Mesenchymal stem cell (in vitro differentiated cells and primary cell): ENCODE results near the gene GABARAPL1.

ENCODE experiments used
- DNase-seq: peaks from one replicate; pipeline ENCODE4 v3.0.0-alpha.2; 2013
- H2AFZ ChIP-seq: one replicate; pipeline ENCODE4 v1.6.1; 2013; ENCODE audit warnings: low read depth, mild to moderate bottlenecking, control low read depth, inconsistent platforms, low read length, moderate library complexity
- H2AK5ac ChIP-seq: 2 replicates; pipeline ENCODE4 v1.6.1; 2013; ENCODE audit warnings: low read length, moderate library complexity, mild to moderate bottlenecking, inconsistent platforms; ENCODE audit not compliant: severe bottlenecking
- H2BK120ac ChIP-seq: one replicate; pipeline ENCODE4 v1.6.1; 2013; ENCODE audit warnings: low read depth, mild to moderate bottlenecking, inconsistent platforms, low read length, moderate library complexity
- H2BK12ac ChIP-seq, 2 experiments: one replicate each; pipeline ENCODE4 v1.6.1; 2013; ENCODE audit warnings: inconsistent platforms in 2 of 2, low read length in 2 of 2, mild to moderate bottlenecking in 2 of 2, moderate library complexity in 2 of 2, control low read depth in 1 of 2
- H2BK15ac ChIP-seq: one replicate; pipeline ENCODE4 v1.6.1; 2013; ENCODE audit warnings: mild to moderate bottlenecking, low read depth, inconsistent platforms; ENCODE audit not compliant: poor library complexity, severe bottlenecking
- H2BK5ac ChIP-seq: 2 replicates; pipeline ENCODE4 v1.6.1; 2013; ENCODE audit warnings: low read depth, mild to moderate bottlenecking, low read length, control low read depth, inconsistent platforms; ENCODE audit not compliant: poor library complexity, severe bottlenecking
- H3K14ac ChIP-seq, 2 experiments: one replicate each; pipeline ENCODE4 v1.6.1; 2013; ENCODE audit warnings: inconsistent platforms in 2 of 2, low read length in 2 of 2, control low read depth in 1 of 2, mild to moderate bottlenecking in 1 of 2, moderate library complexity in 1 of 2
- H3K18ac ChIP-seq, 2 experiments: one replicate each; pipeline ENCODE4 v1.6.1; 2013; ENCODE audit warnings: inconsistent platforms in 2 of 2, low read length in 2 of 2, control low read depth in 1 of 2, low read depth in 1 of 2, mild to moderate bottlenecking in 1 of 2
- H3K23ac ChIP-seq, 2 experiments: one replicate each; pipeline ENCODE4 v1.6.1; 2013; ENCODE audit warnings: inconsistent platforms in 2 of 2, low read length in 2 of 2, mild to moderate bottlenecking in 2 of 2, moderate library complexity in 2 of 2, control low read depth in 1 of 2
- H3K27ac ChIP-seq: 2 replicates; pipeline ENCODE4 v1.5.1; 2013; ENCODE audit warnings: mild to moderate bottlenecking, moderate library complexity, low read length, control low read depth, inconsistent platforms; ENCODE audit not compliant: poor library complexity, severe bottlenecking
- H3K27me3 ChIP-seq, 2 experiments: 2 replicates each; pipeline versions ENCODE4 v1.6.1 to v1.7.0; 2013; ENCODE audit warnings: low read length in 2 of 2, mild to moderate bottlenecking in 2 of 2, moderate library complexity in 2 of 2, control low read depth in 1 of 2, inconsistent platforms in 1 of 2; ENCODE audit not compliant: control insufficient read depth in 1 of 2, insufficient read depth in 1 of 2
- H3K36me3 ChIP-seq, 2 experiments: 2 replicates each; pipeline versions ENCODE4 v1.6.1 to v1.7.0; 2013; ENCODE audit warnings: low read length in 2 of 2, control low read depth in 1 of 2, inconsistent platforms in 1 of 2, low read depth in 1 of 2, mild to moderate bottlenecking in 1 of 2; ENCODE audit not compliant: insufficient read depth in 2 of 2, control insufficient read depth in 1 of 2
- H3K4ac ChIP-seq, 2 experiments: one replicate each; pipeline ENCODE4 v1.6.1; 2013; ENCODE audit warnings: inconsistent platforms in 2 of 2, low read length in 2 of 2, mild to moderate bottlenecking in 2 of 2, moderate library complexity in 2 of 2, control low read depth in 1 of 2, low read depth in 1 of 2
- H3K4me1 ChIP-seq: 2 replicates; pipeline ENCODE4 v1.6.1; 2013; ENCODE audit warnings: low read depth, low read length, control low read depth; ENCODE audit not compliant: control insufficient read depth, insufficient read depth
- H3K4me2 ChIP-seq: 2 replicates; pipeline ENCODE4 v1.6.1; 2013; ENCODE audit warnings: low read length, mild to moderate bottlenecking, inconsistent platforms; ENCODE audit not compliant: poor library complexity, severe bottlenecking
- H3K4me3 ChIP-seq, 2 experiments: 2 replicates each; pipeline versions ENCODE4 v1.5.1 to v1.7.0; 2013; ENCODE audit warnings: low read length in 2 of 2, mild to moderate bottlenecking in 2 of 2, control low read depth in 1 of 2, low read depth in 1 of 2; ENCODE audit not compliant: insufficient read depth in 1 of 2
- H3K79me1 ChIP-seq: replicated peaks from 2 replicates; pipeline ENCODE4 v1.6.1; 2013; ENCODE audit warnings: mild to moderate bottlenecking, control low read depth, low read length, inconsistent platforms; ENCODE audit not compliant: poor library complexity, severe bottlenecking
- H3K9ac ChIP-seq: 2 replicates; pipeline ENCODE4 v1.7.0; 2013; ENCODE audit warnings: mild to moderate bottlenecking, low read length, moderate library complexity
- H3K9me3 ChIP-seq: 2 replicates; pipeline ENCODE4 v1.7.0; 2013; ENCODE audit warnings: mild to moderate bottlenecking, low read length; ENCODE audit not compliant: control insufficient read depth
- H4K8ac ChIP-seq: one replicate; pipeline ENCODE4 v1.6.1; 2013; ENCODE audit warnings: inconsistent platforms, mild to moderate bottlenecking, low read length, moderate library complexity
- H4K91ac ChIP-seq: one replicate; pipeline ENCODE4 v1.6.1; 2013; ENCODE audit warnings: mild to moderate bottlenecking, low read length, inconsistent platforms
- WGBS: methylation state at CpG from one replicate; pipeline ENCODE4 v1.1.7; 2013; ENCODE audit warnings: mixed read lengths; 5-methylcytosine and 5-hydroxymethylcytosine counted together

The GABARAPL1 gene

GRCh38 chr12:10213168-10214135, 775 bp downstream of the GABARAPL1 start:
- Histone ChIP-seq H2BK5ac (peak overlapping the region; percentile 83), H2BK12ac (peak overlapping the region in 1 of 2 experiments; percentile 81), H3K27me3 (no peaks in the 10 kb centered on the region), H4K91ac (peak overlapping the region; percentile 75), H3K18ac (peak overlapping the region; percentile 92 to 95), H2BK15ac (peak overlapping the region; percentile 98), H3K4ac (peak overlapping the region; percentile 57 to 97), H2AFZ (peak overlapping the region; percentile 85), H2AK5ac (peak overlapping the region; percentile 26), H3K36me3 (peaks cover 2 to 6% of the 10 kb centered on the region in 2 experiments), H4K8ac (peak overlapping the region; percentile 73), H3K9ac (peak overlapping the region; percentile 100), H3K14ac (peak overlapping the region in 1 of 2 experiments; percentile 91), H3K79me1 (peaks cover 3% of the 10 kb centered on the region), H3K4me3 (peak overlapping the region; percentile 96 to 97), H2BK120ac (peak overlapping the region; percentile 92), H3K4me2 (peak overlapping the region; percentile 70), H3K4me1 (peaks cover 5% of the 10 kb centered on the region), H3K9me3 (no peaks in the 10 kb centered on the region), H3K27ac (peak overlapping the region; percentile 98), H3K23ac (peak overlapping the region; percentile 15 to 65)
- DNase-seq, result peak; percentile 92
- under 1% methylated on average over 45 of the region's 47 CpGs for WGBS

DNA sequence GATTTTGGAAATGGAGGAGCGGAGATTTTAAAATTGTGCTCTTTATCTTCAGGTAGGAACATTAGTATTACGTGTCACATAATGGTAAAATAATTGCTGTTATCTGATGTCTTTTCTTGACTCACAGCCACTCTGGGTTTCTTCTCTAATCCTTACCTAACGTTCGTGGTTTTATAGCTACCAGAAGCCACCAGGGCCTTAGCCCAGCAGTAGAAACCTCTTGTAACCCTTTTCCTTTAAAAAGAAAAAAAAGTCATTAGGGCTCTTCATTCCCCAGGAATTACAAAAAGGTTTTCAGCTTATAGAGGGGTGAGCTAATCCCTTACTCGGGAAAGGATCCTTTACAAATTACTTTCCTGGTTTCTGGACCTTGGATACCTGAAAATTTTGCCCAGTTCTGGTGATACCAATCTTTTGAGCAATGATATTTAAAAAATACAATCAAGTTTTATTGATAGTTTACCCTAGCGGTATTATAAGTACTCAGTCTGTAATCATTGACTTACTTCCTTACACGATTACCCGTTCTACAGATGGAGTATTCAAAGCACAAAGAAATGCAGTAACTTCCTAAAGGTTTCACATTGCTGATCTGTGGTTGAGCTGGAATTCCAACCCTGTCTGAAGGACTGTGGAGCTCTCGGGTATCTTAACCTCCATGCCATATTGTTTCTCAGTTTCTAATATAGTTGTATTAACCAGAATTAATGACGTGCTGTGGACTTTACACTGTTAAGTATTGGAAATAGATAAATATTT, 1.6 kb downstream of the GABARAPL1 start:
- Histone ChIP-seq H3K4me3 (peak overlapping the region; percentile 96 to 97), H3K9ac (peak overlapping the region; percentile 100), H3K27me3 (no peaks in the 10 kb centered on the region), H4K91ac (no peak overlapping the region), H3K14ac (no peak overlapping the region), H3K79me1 (peaks cover 8% of the 10 kb centered on the region), H2BK15ac (no peak overlapping the region), H2AFZ (no peak overlapping the region), H2BK5ac (peak overlapping the region; percentile 92), H3K4me1 (peaks cover 5% of the 10 kb centered on the region), H3K4ac (no peak overlapping the region), H3K36me3 (peaks cover 9 to 14% of the 10 kb centered on the region in 2 experiments), H3K27ac (peak overlapping the region; percentile 98), H2AK5ac (peak overlapping the region; percentile 44), H3K9me3 (no peaks in the 10 kb centered on the region), H3K4me2 (peak overlapping the region; percentile 70), H2BK12ac (no peak overlapping the region), H3K23ac (no peak overlapping the region), H2BK120ac (no peak overlapping the region), H3K18ac (peak overlapping the region in 1 of 2 experiments; percentile 50), H4K8ac (no peak overlapping the region)
- DNase-seq, result peak; percentile 74
- WGBS, result 14% methylated on average over 4 of the region's 10 CpGs

GRCh38 chr12:10214895-10215267, 2.2 kb downstream of the GABARAPL1 start:
- Histone ChIP-seq H3K4me2 (peak overlapping the region; percentile 76), H2BK120ac (no peak overlapping the region), H3K79me1 (peaks cover 11% of the 10 kb centered on the region), H3K9me3 (no peaks in the 10 kb centered on the region), H3K27me3 (no peaks in the 10 kb centered on the region), H3K9ac (peak overlapping the region; percentile 100), H4K91ac (no peak overlapping the region), H3K27ac (peak overlapping the region; percentile 98), H3K4me1 (peaks cover 5% of the 10 kb centered on the region), H3K18ac (peak overlapping the region in 1 of 2 experiments; percentile 49), H2AK5ac (peak overlapping the region; percentile 89), H3K36me3 (peaks cover 11 to 19% of the 10 kb centered on the region in 2 experiments), H3K4me3 (peak overlapping the region in 1 of 2 experiments; percentile 96), H2BK15ac (no peak overlapping the region), H3K14ac (no peak overlapping the region), H2BK12ac (no peak overlapping the region), H4K8ac (no peak overlapping the region), H2BK5ac (no peak overlapping the region), H3K4ac (no peak overlapping the region), H2AFZ (no peak overlapping the region), H3K23ac (no peak overlapping the region)
- 63% methylated on average over 2 of the region's 3 CpGs for WGBS
- DNase-seq, result peak; percentile 54
